NCI-H2107 treated with DMSO at 0.1 percent for 48 hours (cell line): Measurements from ENCODE around the gene DOCK11.

Experiments used
- DNase-seq: peaks from one replicate; lab custom pipeline; 2025; ENCODE audit not compliant: unreplicated experiment; lab: John Stamatoyannopoulos, UW

Gene DOCK11

GRCh38 chrX:118528071-118528737 is 32.6 kb downstream of the DOCK11 start:
- DNase-seq: no peak

GRCh38 chrX:118530219-118530911 is 34.8 kb downstream of the DOCK11 start:
- no peak for DNase-seq

GRCh38 chrX:118534716-118535493 is 39.3 kb downstream of the DOCK11 start:
- DNase-seq: peak; percentile 94

DNA sequence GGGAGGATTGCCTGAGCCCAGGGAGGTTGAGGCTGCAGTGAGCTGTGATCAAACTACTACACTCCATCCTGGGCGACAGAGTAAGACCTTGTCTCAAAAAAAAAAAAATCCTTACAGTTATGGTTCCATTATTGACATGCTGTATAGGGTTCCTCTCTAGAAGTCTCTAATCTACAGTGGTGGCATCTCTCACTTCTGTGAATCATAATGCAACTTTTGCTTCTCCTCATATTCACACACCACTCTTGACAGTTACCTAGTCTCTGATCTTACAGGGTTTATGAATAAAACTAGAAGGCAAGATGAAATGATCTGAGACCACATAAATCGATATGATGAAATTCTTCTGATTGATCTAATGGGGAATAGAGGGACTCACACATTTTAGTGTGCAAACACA is 40.6 kb downstream of the DOCK11 start:
- DNase-seq: no peak

- DNase-seq: no peak
Measured at GRCh38 chrX:118536687-118537461, 41.3 kb downstream of the DOCK11 start.

GRCh38 chrX:118538386-118538785 is 42.8 kb downstream of the DOCK11 start:
- no peak for DNase-seq

GRCh38 chrX:118540342-118540741 is 44.7 kb downstream of the DOCK11 start:
- no peak for DNase-seq

DNA sequence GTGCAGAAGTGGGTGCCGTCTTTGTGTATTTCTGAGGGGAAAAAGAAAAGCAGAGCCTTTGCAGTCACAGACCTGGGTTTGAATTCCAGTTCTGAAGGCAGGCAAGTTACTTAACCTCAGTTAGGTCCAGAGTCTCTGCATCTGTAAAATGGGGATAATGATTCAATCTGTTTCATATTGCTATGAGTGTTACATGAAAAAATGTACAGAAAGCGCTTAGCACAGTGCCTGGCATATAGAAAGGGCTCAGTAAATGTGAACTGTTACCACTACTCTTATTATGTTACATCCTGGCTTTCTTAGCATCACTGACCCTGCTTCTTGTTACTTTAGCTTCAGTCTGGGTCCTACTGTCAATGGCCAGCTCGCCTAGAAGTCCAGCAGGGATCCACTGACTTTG is 45.9 kb downstream of the DOCK11 start:
- DNase-seq: no peak

GRCh38 chrX:118545510-118545909 is 49.9 kb downstream of the DOCK11 start:
- DNase-seq: no peak

DNA sequence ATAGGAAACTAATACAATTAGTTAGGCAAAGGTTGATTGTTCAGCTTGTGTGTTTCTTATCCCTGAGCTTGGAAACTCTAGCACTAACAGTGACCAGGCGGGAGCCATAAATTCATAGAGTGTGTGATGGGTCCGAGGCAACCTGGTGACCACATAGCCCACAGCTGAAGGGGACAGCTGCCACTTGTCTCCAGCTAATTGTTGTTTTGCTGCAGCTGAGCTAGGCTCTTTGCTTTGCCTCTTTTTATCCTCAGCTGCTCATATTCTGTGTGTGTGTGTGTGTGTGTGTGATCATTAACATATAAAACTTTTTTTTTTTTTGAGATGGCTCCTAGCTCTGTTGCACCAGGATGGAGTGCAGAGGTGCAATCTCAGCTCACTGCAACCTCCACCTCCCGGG is 53.2 kb downstream of the DOCK11 start:
- DNase-seq: peak; percentile 44

- no peak for DNase-seq
Measured at GRCh38 chrX:118550792-118551191, 55.2 kb downstream of the DOCK11 start.

GRCh38 chrX:118551426-118551825 is 55.8 kb downstream of the DOCK11 start:
- DNase-seq: no peak

GRCh38 chrX:118552121-118552900 is 56.7 kb downstream of the DOCK11 start:
- no peak for DNase-seq

GRCh38 chrX:118553042-118553710 is 57.6 kb downstream of the DOCK11 start:
- no peak for DNase-seq

- DNase-seq: no peak
Measured at GRCh38 chrX:118554511-118554910, 58.9 kb downstream of the DOCK11 start.

GRCh38 chrX:118558926-118559325 is 63.3 kb downstream of the DOCK11 start:
- DNase-seq: no peak

DNA sequence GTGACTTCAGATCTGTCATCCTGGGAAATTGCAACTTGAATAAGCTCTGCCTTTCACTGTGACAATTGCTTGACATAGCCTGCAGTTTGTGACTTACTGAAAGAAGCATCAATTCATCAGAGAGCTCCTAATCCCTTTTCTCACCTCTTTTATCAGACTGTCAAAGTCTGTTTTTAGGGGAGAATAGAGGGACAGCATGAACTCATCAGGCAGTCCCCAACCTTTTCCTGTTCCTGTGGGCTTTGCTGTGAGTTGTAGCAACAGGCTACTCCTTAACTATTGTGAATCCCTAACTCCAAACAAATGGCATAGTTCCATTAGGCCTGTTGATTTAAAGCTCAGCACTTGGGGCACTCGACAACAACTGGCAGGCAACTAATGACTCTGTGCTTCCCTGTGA is 64.9 kb downstream of the DOCK11 start:
- DNase-seq: no peak

GRCh38 chrX:118562582-118563164 is 67.1 kb downstream of the DOCK11 start:
- DNase-seq: no peak

DNA sequence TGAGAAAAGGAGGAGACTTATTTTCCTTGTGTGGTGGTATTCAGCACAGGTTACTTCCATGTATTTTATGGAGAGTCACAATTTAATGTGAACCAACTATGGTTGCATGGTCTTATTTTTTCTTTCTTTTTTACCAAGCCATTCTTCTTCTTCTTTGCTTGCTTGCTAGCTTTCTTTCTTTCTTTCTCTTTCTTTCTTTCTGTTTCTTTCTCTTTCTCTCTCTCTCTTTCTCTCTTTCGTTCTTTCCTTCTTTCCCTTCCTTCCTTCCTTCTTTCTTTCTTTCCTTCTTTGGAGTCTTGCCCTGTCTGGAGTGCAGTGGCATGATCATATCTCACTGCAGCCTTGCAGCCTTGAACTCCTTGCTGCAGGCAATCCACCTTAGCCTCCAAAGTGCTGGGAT is 68.9 kb downstream of the DOCK11 start:
- no peak for DNase-seq

GRCh38 chrX:118565853-118566252 is 70.2 kb downstream of the DOCK11 start:
- DNase-seq: no peak
